HG03103 (cell line): Measurements from ENCODE around the gene RPH3AL.
"Not testable (repeated sequence)": the region's sequence is repeated elsewhere in the genome, so short reads cannot be mapped to it uniquely, and the experiment has no call there.

ENCODE experiments used
- ATAC-seq: cut with Tn5 transposase; IDR thresholded peaks from one replicate; pipeline ENCODE4 v1.9.1; 2021; ENCODE audit warnings: low read depth; ENCODE audit not compliant: unreplicated experiment

The RPH3AL gene

DNA sequence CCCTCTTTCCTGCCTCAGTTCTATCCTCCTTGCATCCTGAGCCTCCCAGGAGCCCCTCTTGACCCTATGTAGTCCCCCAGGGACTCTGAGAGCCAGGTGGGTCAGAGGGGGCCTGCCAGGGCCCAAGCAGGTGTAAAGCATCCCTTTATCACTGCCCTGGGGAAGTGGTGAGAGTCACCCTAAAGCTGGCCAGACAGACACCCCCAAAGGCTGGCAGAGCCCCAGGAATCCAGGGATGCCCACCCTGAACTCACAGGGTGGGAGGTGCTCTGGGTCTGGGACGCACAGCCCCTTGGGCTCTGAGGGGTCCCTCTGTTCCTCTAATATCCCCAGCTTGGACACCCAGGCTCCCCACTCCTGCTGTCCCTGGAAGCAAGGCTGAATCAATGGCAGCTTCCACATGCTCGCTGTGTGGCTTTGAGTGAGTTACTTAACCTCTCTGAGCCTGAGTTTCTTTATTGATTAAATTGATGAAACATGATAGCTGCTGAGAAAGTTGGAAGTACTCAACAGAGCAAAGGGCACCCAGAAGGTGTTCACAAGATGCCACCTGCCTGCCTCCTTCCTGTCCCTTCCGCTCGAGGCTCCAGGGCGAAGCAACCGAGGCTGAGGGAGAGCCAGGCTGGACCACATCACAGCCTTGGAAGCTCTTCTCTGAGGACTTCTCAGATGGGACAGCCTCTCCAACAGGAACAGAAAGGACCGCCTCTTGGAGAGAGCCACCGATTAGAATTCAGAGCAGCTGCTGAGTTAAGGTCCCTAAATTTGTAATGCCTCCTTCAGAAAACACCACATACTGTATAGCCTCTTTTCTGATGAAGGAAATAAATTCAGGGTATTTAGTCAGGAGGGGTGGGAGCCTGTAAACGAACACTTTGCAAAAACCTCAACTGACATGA lies 104.0 kb downstream of the RPH3AL start:
- no peak for ATAC-seq

DNA sequence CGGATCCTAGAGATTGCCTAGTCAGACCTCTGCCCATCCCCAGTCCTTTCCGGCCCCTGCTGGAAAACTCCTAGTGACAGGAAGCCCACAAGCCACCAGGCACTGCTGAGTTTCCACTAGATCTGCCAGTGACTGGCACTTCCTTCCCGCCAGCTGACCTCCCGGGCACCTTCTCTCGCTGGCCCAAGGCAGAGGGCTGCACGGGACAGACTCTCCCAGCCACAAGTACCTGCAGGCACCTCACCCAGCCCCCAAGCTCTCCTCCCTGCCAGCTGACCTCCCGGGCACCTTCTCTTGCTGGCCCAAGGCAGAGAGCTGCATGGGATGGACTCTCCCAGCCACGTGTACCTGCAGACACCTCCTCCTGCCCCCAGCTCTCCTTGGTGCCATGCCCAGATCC lies 104.8 kb downstream of the RPH3AL start:
- ATAC-seq: no peak

DNA sequence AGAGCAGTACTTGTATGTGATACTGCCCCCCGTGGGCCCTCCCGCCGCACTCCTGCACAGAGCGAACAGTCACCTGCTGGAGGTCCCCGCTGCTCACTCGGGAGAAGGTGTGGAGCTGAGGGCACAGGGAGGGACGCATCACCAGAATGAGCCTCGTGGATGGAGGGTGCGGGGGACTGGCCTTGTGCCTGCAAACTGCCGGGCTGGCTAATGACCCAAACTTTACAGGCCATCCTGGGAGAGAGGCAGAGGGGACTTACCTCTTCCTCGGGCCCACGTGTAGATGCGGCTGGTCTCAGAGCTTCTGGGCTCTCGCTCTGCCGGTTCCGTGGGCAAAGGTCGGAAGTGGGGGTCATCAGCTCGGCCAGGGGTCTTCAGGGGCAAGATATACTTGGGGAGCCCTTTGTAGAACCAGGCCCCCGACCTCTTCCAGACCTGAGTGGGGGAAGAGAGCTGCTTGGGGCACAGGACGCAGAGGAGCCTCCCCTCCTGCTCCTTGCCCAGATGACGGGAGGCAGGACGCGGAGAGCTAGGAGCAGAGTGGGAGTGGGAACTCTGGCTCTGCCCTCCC lies 105.7 kb downstream of the RPH3AL start:
- no peak for ATAC-seq

DNA sequence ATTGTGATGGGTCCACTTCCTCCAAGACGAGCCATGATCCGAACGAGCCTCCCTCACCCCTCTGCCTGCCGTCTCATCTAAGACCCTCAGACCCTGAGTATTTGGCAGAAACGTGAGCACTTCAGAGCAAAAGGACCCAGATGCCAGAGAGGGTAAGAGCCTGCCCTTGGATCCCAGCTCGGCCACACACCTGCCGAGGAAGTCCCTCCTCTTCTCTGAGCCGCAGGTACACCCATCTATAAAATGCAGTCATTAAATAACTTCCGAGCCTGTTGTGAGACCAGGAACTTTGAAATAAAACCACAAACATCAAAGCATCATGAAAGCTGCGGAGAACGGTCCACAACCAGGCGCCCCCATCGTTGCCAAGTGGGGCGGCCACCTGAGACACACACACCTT lies 106.4 kb downstream of the RPH3AL start:
- ATAC-seq: no peak

DNA sequence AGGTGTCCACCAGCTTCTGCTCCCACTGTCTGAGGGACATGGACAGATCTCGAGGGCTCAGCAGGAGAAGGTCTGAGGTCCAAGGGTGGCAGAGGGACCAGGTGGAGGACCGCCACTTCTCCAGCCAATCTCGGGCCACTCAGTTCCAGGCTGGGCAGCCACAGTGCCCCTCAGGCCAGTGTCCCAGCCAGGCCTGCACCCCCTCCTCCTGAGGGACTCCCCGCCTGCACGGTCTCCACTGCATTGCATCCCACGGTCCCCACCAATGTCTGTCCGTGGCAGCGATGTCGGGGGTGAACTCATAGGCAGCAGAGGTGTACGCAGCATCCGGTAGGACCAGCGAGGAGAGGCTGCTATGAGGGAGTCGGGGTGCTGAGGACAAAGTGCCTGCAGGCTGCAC lies 107.0 kb downstream of the RPH3AL start:
- no peak for ATAC-seq

DNA sequence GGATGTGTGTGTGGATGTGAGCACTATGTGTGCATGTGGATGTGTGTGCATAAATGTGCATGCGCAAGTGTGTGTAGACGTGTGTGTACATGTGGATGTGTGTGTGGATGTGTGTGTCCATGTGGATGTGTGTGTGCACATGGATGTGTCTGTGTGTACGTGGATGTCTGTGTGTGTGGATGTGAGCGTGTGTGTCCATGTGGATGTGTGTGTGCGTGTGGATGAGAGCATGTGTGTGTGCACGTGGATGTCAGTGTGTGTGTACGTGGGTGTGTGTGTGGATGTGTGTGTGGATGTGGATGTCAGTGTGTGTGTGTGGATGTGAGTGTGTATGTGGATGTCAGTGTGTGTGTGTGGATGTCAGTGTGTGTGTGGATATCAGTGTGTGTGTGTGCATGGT lies 107.6 kb downstream of the RPH3AL start:
- no peak for ATAC-seq

DNA sequence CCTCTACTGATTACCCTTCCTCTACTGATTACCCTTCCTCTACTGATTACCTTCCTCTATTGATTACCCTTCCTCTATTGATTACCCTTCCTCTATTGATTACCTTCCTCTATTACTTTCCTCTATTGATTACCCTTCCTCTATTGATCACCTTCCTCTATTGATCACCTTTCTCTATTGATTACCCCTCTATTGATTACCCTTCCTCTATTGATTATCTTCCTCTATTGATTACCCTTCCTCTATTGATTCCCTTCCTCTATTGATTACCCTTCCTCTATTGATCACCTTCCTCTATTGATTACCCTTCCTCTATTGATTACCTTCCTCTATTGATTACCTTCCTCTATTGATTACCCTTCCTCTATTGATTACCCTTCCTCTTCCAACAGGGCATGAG lies 108.7 kb downstream of the RPH3AL start:
- ATAC-seq: not testable (repeated sequence)

DNA sequence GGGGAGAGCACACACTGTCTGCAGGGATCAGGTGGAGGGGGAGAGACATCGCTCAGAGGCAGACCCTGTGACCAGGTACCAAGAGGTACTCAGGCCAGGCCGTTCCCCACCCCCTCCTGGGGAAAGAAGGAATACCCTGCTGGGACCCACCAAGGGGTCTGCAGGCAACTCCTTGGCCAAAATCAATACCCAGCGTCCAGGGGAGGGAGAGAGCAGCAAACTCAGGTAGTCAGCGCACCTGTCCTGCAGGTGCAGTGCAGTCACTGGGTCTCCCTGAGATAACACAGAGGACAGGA lies 113.7 kb downstream of the RPH3AL start:
- ATAC-seq: no peak

DNA sequence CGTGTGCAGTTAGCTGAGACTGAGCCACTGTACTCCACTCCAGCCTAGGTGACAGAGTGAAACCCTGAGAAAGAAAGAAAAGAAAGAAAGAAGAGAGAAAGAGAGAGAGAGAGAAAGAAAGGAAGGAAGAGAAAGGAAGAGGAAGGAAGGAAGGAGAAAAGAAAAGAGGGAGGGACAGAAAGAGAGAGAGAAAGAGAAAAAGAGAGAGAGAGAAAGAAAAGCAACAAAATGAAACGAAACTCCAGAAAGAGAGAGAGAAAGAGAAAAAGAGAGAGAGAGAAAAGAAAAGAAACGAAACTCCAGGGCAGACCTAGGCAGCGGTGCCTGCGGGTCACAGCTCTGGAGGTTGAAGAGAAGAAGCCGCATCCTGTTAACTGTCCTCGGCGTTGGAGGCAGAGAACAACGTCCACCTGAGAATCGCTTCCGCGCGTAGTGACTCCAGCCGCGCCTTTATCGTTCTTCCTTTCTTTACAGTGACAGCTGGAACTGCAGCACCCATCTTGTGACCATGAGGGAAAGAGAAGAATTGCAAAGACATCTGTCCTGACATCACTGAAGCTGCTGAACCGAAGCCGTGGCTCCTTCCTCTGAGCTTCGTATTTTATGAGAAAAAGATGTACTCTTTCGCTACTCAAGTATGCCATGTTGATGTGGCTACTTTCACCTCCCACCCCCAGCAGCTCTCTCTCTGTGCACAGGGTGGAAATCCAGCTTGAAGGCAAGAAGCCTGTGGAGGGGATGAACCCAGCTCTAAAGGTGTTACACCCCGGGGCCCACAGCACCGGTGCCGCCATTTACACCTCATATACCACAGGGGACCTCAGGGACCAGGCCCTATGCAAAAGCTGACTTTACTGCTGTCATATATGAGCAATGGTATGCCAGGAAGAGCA lies 114.3 kb downstream of the RPH3AL start:
- ATAC-seq: no peak

DNA sequence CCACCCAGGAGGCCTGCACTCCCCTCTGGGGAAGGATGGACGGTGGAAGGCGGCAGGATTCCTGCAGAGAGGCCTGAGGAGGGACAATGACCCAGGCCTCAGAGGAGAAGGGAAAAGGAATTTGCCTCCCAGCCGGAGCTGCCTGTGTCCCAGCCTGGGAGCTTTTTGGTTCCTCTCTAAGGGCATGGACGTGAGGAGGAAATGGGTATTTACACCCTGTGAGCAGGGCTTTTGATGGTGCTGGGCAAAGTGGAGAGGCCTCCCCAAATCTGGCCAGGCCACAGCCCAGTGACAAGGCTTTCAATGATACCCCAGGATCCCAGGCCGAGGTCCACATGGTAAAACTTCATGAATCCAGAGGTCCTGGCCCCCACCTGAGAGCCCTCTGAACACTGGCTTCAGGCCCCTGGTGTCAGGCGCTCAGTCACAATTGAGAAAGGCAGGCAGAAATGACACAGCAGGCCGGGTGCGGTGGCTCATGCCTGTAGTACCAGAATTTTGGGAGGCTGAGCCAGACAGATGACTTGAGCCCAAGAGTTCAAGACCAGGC lies 115.1 kb downstream of the RPH3AL start:
- ATAC-seq: no peak

DNA sequence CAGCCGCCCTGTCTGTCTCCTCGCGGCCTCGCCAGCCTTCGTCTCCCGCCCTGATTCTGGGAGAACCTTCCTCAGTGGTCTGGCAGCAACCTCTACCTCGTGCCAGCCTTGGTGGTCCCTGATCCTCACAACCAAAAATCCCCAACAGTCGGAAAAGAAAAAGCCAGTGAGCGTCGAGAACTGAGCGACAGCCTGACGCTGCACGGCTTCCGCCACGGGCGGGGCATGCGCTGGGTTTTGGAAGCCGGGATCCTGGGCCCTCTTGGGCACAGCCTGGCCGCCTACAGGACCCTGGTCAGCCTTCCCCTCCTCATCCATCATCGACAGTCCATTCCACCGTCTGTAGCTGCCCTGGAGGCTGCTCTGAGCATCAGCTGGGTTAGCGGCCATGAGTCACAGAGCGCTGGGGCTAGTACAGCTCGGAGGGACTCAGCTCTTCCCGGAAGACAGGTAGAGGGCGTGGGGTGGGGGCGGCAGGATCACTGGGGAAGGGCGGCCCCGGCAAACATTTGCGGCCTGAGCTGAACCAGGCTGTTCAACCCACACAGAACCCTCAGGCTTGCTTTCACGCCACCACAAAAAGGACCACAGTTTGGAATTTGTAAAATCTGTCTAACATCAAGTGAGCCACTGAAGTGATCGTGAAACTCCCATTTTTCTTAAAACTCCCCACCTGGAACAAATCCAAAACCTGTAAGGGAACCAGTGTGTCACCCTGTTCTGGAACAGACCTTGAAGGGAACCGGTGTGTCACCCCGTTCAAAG lies 115.8 kb downstream of the RPH3AL start:
- no peak for ATAC-seq

DNA sequence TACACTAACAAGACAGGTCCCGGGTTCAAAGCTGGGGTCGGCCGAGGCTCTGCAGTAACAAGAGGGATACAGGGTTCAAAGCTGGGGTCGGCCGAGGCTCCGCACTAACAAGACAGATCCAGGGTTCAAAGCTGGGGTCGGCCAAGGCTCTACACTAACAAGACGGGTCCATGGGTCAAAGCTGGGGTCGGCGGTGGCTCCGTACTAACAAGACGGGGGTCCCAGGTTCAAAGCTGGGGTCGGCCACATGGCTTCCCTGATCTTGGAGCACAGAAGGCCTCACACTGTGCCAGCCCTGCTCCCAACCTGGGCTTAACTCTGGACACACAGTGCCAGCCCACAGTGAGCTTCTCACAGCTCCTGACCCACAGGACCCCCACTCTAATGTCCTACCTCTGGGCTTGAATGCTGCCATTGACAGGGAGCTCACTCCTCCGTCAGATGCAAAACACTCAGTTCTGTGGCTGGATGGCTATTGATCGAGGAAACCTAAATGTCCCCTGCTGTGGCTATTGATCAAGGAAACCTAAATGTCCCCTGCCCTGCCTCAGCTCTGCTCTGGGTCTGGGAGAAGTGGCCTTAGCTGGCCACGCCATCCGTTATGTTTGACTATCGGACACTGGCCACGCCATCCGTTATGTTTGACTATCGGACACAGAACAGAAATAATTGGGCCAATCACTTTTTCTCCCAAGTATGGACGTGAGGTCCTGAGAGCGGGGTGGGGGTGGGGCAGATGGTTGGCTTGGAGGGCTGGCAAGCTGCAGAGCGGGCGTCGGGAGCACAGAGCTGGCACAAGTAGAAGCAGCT lies 116.6 kb downstream of the RPH3AL start:
- no peak for ATAC-seq

DNA sequence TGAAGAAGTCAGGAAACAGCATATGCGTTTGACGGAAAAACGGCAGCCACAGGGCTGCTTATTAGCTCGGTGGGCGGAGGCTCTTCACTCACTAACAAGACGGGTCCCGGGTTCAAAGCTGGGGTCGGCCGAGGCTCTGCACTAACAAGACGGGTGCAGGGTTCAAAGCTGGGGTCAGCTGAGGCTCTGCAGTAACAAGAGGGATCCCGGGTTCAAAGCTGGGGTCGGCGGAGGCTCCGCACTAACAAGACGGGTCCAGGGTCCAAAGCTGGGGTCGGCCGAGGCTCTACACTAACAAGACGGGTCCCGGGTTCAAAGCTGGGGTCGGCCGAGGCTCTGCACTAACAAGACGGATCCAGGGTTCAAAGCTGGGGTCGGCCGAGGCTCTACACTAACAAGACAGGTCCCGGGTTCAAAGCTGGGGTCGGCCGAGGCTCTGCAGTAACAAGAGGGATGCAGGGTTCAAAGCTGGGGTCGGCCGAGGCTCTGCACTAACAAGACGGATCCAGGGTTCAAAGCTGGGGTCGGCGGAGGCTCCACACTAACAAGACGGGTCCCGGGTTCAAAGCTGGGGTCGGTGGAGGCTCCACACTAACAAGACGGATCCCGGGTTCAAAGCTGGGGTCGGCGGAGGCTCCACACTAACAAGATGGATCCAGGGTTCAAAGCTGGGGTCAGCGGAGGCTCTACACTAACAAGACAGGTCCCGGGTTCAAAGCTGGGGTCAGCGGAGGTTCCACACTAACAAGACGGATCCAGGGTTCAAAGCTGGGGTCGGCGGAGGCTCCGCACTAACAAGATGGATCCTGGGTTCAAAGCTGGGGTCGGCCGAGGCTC lies 117.4 kb downstream of the RPH3AL start:
- not testable (repeated sequence) for ATAC-seq

DNA sequence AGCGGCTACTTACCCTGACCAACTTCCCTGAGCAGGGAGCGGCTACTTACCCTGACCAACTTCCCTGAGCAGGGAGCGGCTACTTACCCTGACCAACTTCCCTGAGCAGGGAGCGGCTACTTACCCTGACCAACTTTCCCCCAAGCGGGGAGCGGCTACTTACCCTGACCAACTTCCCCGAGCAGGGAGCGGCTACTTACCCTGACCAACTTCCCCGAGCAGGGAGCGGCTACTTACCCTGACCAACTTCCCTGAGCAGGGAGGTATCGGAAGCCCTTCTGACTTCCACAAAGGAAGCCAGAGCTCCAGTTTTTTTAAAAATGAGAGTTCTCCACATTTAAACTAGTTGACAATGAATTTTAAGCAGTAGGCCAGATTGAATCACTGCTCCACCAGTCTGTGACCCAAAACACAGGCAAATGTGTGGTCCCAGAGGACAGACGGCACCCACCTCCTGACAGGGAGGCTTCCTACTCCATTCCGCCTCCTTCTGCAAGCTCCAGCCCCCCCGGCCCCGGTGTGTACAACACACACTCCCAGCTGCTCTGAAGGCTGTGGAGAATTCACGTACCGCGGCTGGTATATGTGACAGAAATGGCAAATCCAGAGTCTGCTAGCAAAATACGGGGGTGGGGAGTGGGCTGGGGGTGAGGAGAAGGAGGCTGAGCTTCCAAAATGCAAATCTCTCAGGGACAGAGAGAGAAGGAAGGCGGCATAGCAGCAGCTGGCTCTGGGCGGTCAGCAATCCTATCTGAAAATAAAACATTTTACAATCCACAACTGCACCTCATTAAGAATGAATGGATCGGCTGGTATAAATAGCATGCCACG lies 118.2 kb downstream of the RPH3AL start:
- ATAC-seq: not testable (repeated sequence)

DNA sequence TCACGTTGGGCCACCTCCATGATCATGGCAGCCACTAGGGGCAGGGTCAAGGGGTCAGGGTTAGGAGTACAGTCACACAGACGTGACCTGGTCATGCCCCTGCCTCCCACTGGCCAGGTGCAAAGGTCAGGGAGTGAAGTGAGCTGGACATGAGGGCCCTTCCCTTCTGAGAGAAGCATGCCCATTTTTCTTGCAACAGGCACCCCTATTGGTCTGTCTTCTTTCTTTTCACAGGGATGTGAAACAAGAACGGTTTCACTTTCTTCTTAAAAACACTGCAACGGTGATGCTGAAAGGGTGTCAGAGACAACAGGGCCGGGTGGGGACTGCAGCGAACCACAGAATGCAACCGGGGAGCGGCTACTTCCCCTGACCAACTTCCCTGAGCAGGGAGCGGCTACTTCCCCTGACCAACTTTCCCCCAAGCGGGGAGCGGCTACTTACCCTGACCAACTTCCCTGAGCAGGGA lies 119.1 kb downstream of the RPH3AL start:
- no peak for ATAC-seq

DNA sequence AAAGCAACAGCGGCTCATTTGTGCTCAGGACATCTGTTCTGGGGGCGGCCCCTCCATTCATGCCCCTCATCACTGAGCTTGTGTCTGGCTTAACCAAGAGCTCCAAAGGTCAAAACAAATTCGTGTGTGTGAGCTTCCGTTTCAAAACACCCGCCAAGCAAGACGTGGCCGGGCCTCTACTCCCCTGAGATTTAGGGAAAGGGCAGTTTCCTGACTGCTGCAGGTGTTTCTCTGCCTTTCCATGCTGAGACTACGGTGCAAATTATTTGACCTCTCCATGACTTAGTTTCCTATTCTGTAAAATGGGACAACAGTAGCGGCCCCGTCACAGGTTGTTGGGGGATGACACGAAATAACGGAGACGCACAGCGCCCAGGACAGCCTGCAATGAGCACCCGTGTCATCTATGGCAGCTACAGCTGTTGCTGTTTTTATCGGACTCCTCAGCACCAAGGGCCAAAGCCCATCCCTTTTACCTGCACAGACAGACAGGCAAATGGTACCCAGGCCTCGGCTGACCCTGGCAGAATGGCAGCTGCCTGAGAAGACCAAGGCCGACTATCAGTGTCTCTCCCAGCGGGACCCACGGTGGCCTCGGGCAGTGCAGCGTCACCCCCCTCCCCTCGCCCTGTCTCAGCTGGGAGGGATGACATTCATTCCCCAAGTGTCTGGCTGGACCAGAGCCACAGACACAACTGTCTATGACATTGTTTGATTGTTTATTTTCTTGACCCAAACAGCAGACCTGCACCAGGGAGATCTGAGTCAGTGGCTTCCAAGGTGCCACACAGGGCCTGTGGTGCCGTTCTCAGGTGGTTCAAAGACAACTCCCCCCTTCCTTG lies 120.4 kb downstream of the RPH3AL start:
- no peak for ATAC-seq
